Activated T-helper 2 cell treated with anti-CD3 and anti-CD28 coated beads, Interferon-gamma antibody, Interleukin-2, Interleukin-4, amounts not matched to agents 10 μg/mL and 5 μg/mL and 100 μg/mL, durations not matched to agents 14 hours and 24 hours and 36 hours (primary cell): ENCODE data around the gene SLC9A3. TPM values are rescaled to one million over a fixed set of nuclear protein-coding genes. Genes with fewer than 3 reads are reported as not detected.
A peak's percentile ranks its signal among the peaks of the same experiment; 100 is the strongest.

Experiments
- DNase-seq: peaks from one replicate; pipeline ENCODE4 v3.0.0; 2021; ENCODE audit warnings: low spot score
- H3K27ac Mint-ChIP-seq: one replicate; pipeline ENCODE4 v1.8.0; 2021; ENCODE audit warnings: mixed read lengths
- H3K27me3 Mint-ChIP-seq: one replicate; pipeline ENCODE4 v1.8.0; 2021; ENCODE audit warnings: low read depth, mixed read lengths
- H3K36me3 Mint-ChIP-seq: one replicate; pipeline ENCODE4 v1.8.0; 2021; ENCODE audit warnings: low read depth, mixed read lengths
- H3K4me1 Mint-ChIP-seq: one replicate; pipeline ENCODE4 v1.8.0; 2021; ENCODE audit warnings: low read depth, mixed read lengths
- H3K4me3 Mint-ChIP-seq: one replicate; pipeline ENCODE4 v1.8.0; 2021; ENCODE audit warnings: low read depth, mild to moderate bottlenecking, moderate library complexity, mixed read lengths
- H3K9me3 Mint-ChIP-seq: one replicate; pipeline ENCODE4 v1.8.0; 2021; ENCODE audit warnings: mixed read lengths
- intact Hi-C: fragments of 100-400 bp; cut with micrococcal nuclease; formaldehyde crosslinking; loops from one replicate; pipeline ENCODE4 v1.15.1; 2023
- total RNA-seq: library from RNA; stranded (reverse); gene quantifications from 2 replicates; pipeline ENCODE4 v1.2.3, GENCODE V29; 2022

The SLC9A3 gene
- total RNA-seq, 1 donor from 2014 or later: 2.4 TPM

DNA sequence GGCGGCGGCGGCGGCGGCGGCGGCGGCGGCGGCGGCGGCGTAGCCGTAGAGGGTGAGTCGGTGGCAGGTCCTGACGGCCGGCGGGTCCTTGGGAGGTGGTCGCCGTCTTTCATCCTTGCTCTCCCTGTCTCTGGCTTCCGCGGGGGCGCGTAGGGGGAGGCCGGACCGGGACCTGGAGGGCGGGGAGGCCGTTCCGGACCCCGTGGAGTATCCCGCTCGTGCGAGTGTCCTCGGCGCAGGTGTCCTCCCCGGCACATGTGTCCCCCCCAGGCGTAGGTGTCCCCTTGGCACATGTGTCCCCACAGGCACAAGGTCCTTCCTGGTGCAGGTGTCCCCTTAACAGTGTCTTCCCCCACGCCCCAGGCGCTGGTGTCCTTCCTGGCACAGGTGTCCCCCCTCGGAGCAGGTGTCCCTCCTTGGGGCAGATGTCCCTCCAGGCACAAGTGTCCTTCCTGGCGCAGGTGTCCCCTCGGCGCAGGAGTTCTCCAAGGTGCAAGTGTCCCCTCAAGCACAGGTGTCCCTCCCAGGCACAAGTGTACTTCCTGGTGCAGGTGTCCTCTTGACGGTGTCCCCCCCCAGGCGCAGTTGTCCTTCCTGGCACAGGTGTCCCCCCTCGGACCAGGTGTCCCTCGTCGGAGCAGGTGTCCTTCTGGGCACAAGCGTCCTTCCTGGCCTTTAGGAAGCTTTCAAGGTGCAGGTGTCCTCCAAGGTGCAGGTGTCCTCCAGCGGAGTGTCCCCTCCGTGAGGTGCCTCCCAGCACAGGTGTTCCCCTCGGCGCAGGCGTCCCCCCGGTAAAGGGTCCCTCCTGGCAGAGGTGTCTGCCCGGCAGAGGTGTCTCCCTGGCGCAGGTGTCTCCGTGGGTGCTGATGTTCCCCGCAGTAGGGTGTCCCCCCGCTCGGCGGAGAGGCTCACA, 80.8 kb downstream of the SLC9A3 start:
- peaks cover 34% of the 10 kb centered on the region for H3K4me1 Mint-ChIP-seq
- peak overlapping the region; percentile 84 for H3K4me3 Mint-ChIP-seq
- intact Hi-C loops: no loop called here
- peaks cover 32% of the 10 kb centered on the region for H3K36me3 Mint-ChIP-seq
- H3K27ac Mint-ChIP-seq: peak overlapping the region; percentile 79
- no peaks in the 10 kb centered on the region for H3K9me3 Mint-ChIP-seq
- no peak for DNase-seq
- H3K27me3 Mint-ChIP-seq: no peaks in the 10 kb centered on the region

DNA sequence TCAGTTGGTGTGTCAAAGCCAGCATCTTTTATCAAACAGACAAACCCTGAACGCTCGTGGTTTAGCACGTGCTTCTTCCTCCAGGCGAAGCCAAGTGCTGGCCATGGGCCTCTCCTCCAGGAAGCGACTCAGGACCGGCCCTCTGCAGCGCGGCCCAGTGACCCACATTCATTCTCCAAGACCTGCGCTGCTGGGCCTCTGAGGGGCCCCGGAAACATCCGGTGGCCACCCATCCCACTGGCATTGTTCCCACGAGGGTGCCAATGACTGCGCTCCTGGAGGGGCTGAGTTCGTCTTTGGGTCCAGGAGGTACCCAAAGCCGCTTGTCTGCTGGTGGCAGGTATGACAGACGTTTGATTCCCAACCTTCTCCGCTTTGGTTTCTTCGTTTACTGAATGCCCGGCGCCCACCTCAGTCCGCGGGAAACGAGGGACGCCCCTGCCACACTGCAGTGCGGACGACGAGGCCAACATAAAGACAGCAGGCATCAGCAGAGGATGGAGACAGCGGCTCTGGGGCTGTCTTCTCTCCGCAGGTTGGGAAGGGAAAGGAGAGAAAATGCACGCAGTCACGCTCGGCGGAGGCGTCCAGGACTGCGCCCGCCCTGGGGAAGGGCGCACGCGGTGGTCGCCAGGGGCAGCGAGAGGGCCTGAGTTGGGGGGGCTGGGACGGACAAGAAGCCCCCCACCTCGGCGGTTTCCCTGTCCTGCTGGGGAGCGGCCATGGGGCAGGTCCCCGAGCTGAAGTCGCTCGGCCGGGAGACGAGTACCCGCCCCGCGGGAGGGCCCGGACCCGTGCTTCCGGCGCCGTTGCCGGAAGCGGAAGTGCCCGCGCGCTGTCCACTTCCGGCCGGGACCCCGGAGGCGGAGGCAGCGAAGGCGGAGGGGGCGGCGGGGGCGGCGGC, 81.7 kb downstream of the SLC9A3 start, which contains the start of gene EXOC3:
Gene EXOC3, plus strand, starts transcription at position 842 of the 904 bp plus-strand sequence. CDS start 3,030 bp downstream, outside the sequence.
- Mint-ChIP-seq H3K4me3 (peak within 1 kb of the TSS; percentile 97), H3K36me3 (peaks cover 23% of the 10 kb centered on the region), H3K4me1 (peaks cover 34% of the 10 kb centered on the region), H3K27me3 (no peaks in the 10 kb centered on the region), H3K9me3 (no peaks in the 10 kb centered on the region), H3K27ac (peak within 1 kb of the TSS; percentile 96)
- DNase-seq: peak; percentile 74
- intact Hi-C loops: no loop called here

DNA sequence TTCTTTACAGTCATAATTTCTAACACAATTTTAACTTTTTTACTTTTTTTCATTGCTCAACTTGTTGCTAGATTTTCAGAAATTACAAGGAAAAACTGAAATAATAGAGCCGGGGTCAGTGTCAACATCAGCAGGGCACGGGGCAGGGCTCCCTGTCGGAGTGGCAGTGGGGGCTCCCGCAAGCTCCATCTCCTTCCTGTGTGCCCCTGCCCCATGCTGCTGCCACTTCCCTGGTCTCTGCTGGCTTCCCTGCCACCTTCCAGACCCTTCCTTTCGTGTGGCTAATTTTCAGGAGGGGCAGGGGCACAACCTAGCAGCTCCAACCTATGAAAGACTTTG, 82.3 kb downstream of the SLC9A3 start:
- peak overlapping the region; percentile 97 for H3K4me3 Mint-ChIP-seq

DNA sequence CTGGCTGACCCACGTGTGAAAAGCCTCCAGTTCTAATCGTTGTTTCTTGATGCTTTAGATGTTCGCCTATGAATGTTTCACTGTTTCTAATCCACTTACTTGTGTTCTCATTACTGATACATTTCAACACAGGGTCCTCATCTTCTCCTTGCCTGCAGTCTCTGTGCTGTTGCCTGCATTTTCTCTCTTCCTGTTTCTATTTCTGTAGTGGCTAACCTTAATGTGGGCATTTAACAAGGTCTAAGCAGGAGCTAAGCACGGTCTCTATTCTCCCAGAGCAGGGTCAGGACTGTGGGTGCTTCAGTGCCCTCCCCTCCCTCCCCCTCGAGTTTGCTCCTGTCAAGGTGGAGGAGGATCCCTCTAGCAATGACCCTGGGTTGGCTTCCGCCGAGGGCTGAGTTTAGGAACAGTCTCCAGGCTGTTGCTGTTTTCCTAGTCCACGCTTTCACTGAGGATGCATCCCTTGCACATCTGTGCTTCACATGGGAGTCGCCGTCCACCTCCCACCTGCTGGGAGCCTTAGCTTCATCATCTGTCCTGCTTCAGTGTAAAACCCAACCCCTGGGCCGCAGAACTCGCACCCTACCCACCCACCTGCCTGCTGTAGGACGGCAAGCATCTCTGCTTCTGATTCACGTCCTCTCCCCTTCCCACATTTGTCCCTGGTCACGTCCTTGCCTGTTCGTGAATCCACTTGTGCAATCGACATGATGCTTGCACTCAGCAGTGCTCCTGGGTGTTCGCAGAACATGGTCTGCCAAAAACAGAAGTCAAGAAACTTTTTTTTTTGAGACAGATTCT, 83.6 kb downstream of the SLC9A3 start:
- Mint-ChIP-seq H3K27ac (no peak overlapping the region), H3K9me3 (no peaks in the 10 kb centered on the region), H3K4me1 (peaks cover 27% of the 10 kb centered on the region), H3K27me3 (no peaks in the 10 kb centered on the region), H3K4me3 (peak overlapping the region; percentile 2), H3K36me3 (peaks cover 7% of the 10 kb centered on the region)
- no peak for DNase-seq
- intact Hi-C loops: no loop called here

More for the DNA sequence above, 82.3 kb downstream of the SLC9A3 start:
- Mint-ChIP-seq H3K27ac (peak overlapping the region; percentile 96), H3K9me3 (no peaks in the 10 kb centered on the region), H3K36me3 (peaks cover 17% of the 10 kb centered on the region), H3K27me3 (no peaks in the 10 kb centered on the region), H3K4me1 (peaks cover 33% of the 10 kb centered on the region)
- intact Hi-C loops: no loop called here
- no peak for DNase-seq

DNA sequence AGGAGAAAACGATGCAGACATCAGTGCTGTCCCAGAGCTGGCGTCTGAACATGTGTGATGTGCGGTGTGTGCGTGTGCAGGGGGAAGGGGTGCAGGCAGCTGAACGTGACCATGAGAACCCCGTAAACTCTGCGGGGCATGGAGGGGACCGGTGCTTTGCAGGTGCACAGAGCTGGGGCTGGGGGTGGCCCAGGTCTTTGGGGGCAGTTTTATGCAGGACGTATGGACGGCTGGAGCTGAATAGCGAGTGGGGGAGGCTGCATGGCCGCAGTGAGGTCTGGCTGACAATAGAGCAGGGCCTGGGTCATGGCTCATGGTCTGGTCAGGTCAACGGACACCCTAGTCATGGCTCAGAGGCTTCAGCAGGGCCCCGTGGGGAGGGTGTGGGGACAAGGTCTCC, 84.6 kb downstream of the SLC9A3 start:
- peaks cover 23% of the 10 kb centered on the region for H3K4me1 Mint-ChIP-seq
- no peak for DNase-seq
- peaks cover under 1% of the 10 kb centered on the region for H3K36me3 Mint-ChIP-seq
- H3K27me3 Mint-ChIP-seq: no peaks in the 10 kb centered on the region
- no peak overlapping the region for H3K4me3 Mint-ChIP-seq
- no peak overlapping the region for H3K27ac Mint-ChIP-seq
- intact Hi-C loops: no loop called here
- H3K9me3 Mint-ChIP-seq: no peaks in the 10 kb centered on the region

DNA sequence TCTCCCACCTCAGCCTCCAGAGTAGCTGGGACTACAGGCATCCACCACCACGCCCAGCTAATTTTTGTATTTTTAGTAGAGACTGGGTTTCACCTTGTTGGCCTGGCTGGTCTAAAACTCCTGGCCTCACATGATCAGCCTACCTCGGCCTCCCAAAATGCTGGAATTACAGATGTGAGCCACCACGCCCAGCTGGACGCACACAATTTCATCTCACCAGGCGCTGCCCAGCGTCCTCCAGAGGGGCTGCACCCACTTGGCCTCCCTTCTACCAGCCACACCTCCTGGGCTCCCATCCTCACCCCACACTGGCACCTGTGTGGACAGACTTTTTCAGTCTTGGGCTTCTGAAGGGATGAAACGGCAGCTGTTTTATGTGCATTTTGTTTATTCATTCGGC, 85.1 kb downstream of the SLC9A3 start:
- intact Hi-C loops: no loop called here
- no peak for DNase-seq
- Mint-ChIP-seq H3K36me3 (no peaks in the 10 kb centered on the region), H3K27ac (no peak overlapping the region), H3K9me3 (no peaks in the 10 kb centered on the region), H3K27me3 (no peaks in the 10 kb centered on the region), H3K4me1 (peaks cover 18% of the 10 kb centered on the region), H3K4me3 (no peak overlapping the region)

DNA sequence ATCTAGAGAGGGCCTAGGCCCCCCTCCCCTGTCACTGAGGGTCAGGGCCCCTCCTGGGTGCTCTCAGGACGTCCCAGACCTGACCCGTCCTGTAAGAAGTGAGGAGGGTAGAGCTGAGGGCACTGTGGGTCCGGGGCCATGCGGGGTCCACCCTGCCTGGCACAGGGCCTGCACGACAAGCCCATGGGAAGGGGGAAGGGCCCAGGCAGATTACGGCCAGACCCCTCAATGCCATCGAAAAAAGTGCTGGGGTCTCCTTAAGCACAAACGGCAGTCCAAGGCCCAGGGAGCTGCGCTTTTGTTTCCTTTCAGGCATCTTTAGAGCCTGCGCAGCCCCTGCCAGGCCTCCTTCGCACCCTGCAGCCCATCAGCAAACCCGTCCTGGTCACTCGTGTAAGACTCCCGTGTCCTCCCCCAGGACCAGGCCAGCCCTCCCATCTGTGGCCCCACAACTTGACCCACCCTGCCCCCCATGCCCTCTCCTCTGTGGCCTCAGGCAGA, 85.7 kb downstream of the SLC9A3 start:
- intact Hi-C loops: no loop called here
- Mint-ChIP-seq H3K4me1 (peaks cover 15% of the 10 kb centered on the region), H3K27me3 (no peaks in the 10 kb centered on the region), H3K27ac (no peak overlapping the region), H3K4me3 (no peak overlapping the region), H3K9me3 (no peaks in the 10 kb centered on the region), H3K36me3 (no peaks in the 10 kb centered on the region)
- DNase-seq: no peak

DNA sequence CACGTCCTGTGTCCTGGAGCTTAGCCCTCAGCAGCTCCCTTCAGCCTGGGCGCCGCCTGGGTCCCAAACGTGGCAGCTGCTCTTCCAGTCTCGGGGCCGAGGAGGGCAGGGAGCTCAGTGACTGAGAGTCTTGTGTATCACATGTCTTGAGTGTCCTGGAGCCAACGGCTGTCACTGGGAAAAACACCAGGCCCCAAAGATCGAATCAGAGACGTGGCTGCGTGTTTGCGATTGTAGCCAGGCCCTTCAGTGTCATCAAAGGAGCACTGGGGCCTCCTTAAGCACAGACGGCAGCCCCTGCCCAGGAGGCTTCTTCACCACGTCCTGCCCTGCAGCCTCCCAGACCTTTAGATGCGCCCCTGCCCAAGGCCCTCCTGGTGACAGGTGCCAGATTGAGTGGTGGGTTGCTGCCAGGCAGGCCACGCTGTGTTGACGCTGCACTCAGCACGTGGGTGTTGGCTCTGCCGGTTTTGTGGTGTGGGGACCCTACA, 86.9 kb downstream of the SLC9A3 start:
- no peak for DNase-seq
- Mint-ChIP-seq H3K4me1 (peaks cover 10% of the 10 kb centered on the region), H3K27ac (no peak overlapping the region), H3K4me3 (no peak overlapping the region), H3K9me3 (no peaks in the 10 kb centered on the region), H3K27me3 (no peaks in the 10 kb centered on the region), H3K36me3 (peaks cover 3% of the 10 kb centered on the region)
- intact Hi-C loops: no loop called here

DNA sequence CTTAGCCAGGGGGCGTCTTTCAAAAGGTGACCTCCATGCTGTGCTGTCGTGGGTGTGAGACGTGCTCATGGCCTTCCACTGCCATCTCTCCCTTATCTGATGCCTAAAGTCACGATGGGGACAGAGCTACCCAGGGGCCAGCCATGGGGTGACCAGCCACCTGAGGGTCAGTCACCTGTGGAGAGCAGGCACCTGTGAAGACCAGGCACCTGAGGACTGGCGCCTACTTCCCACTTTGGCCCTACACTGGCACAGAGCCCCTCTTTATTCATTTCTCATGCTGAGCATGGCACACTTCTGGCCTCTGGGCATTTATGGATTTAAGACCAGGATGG, 87.6 kb downstream of the SLC9A3 start:
- Mint-ChIP-seq H3K4me1 (peaks cover 6% of the 10 kb centered on the region), H3K27ac (no peak overlapping the region), H3K27me3 (no peaks in the 10 kb centered on the region), H3K4me3 (no peak overlapping the region), H3K36me3 (peaks cover 9% of the 10 kb centered on the region), H3K9me3 (no peaks in the 10 kb centered on the region)
- DNase-seq: no peak
- intact Hi-C loops: no loop called here

DNA sequence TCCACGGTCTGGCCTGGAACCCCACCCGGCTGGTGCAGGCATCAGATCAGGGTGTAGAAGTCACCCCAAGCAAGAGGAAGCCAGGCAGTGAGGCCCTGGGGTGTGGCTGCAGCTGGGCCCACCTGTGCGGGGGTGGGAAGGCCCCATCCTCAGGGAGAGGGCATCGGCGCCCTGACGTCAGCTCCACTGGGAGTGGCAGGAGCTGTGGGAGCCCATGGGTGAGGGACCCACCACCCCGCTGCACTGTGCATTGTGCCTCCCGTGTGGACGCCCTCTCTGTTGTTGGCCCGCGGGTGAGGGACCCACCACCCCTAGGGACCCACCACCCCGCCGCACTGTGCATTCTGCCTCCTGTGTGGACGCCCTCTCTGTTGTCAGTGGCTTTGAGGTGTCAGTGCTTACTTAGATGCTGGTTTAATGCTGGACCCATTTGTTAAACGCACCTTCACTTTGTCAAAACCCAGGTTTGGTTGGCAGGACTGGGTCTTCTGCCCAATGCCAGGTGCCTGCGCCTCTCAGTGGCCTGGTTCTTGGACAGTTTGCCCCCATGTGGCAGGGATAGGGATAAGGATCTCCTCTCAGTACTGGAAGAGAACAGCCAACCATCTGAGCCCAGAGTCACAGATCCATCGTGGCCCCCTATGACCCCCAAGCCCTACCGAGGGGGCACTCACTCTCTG, 88.1 kb downstream of the SLC9A3 start:
- Mint-ChIP-seq H3K9me3 (no peaks in the 10 kb centered on the region), H3K4me3 (no peak overlapping the region), H3K27ac (no peak overlapping the region), H3K36me3 (peaks cover 10% of the 10 kb centered on the region), H3K4me1 (peaks cover 7% of the 10 kb centered on the region), H3K27me3 (no peaks in the 10 kb centered on the region)
- intact Hi-C loops: no loop called here
- DNase-seq: no peak

DNA sequence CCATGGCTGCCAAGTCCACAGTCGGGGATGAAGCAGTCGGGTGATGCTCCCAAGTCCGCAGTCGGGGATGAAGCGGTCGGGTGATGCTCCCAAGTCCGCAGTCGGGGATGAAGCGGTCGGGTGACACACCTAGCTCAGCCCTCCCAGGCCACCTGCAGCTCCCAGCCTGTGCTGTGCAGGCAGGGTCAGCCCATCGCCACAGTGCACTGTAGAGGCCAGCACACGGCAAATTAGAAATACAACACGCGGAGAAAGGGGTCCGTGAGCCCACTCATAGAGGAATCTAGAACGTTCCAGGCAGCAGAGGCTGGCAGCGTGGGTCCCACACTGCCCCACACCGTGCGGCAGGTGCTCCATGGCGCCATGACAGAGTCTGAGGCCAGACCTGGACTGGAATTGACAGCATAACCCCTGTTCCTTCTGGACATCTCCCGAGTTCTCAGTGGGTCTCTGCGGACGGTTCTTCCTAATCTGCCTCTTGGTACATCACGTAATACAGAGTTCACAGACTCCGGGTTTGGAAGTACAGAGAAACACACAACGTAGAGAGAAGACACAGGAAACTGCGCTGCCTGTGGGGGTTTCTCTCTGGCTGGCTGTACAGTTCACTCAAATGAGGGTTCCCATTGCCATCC, 89.0 kb downstream of the SLC9A3 start:
- Mint-ChIP-seq H3K9me3 (no peaks in the 10 kb centered on the region), H3K4me1 (peaks cover 4% of the 10 kb centered on the region), H3K27ac (no peak overlapping the region), H3K36me3 (peaks cover 13% of the 10 kb centered on the region), H3K27me3 (no peaks in the 10 kb centered on the region), H3K4me3 (no peak overlapping the region)
- no peak for DNase-seq
- intact Hi-C loops: no loop called here
